ENCODE results near the gene GAS5.

GAS5 gene

GRCh38 chr1:173832748-173833147 is 35.0 kb downstream of the GAS5 start:
- DNase-seq (ENCODE audit: low read depth in 3 of 3, low spot score in 1 of 3), result no peak

- no peak for DNase-seq (ENCODE audit: low read depth in 3 of 3, low spot score in 1 of 3)
Measured at GRCh38 chr1:173827611-173828010, 40.2 kb downstream of the GAS5 start.

- DNase-seq (ENCODE audit: low read depth in 3 of 3, low spot score in 1 of 3), result peak; percentile 73 to 76 (median 76)
Measured at GRCh38 chr1:173824315-173825081, 43.3 kb downstream of the GAS5 start, which contains the start of the genes CENPL and DARS2. CENPL (minus strand) TSS chr1:173824883; CDS start chr1:173811299, 13,584 bp downstream. DARS2 (plus strand) TSS chr1:173824673; CDS start chr1:173825230, 557 bp downstream.

GRCh38 chr1:173823781-173824314 is 43.9 kb downstream of the GAS5 start:
- DNase-seq (ENCODE audit: low read depth in 3 of 3, low spot score in 1 of 3), result no peak

GRCh38 chr1:173821680-173822079 is 46.1 kb downstream of the GAS5 start:
- DNase-seq (ENCODE audit: low read depth in 3 of 3, low spot score in 1 of 3), result no peak

GRCh38 chr1:173818459-173818858 is 49.3 kb downstream of the GAS5 start:
- no peak for DNase-seq (ENCODE audit: low read depth in 3 of 3, low spot score in 1 of 3)

Data from stimulated activated CD4-positive, alpha-beta T cell treated with anti-CD3 and anti-CD28 coated beads, TNF-alpha, amount 100 ng/mL, for 1 hour (primary cell).